HepG2 (cell line): Measurements from ENCODE around the gene DPEP3. TPM values are rescaled to one million over a fixed set of nuclear protein-coding genes. Genes with fewer than 3 reads are reported as not detected.

Source experiments
- MIER3 ChIP-seq: IDR thresholded peaks from 2 replicates; pipeline ENCODE4 v1.6.1; 2016; ENCODE audit warnings: missing compliant biosample characterization, borderline replicate concordance
- NFE2L1 ChIP-seq: sonication (generic); formaldehyde crosslinking; IDR thresholded peaks from 2 replicates; pipeline ENCODE4 v1.4.0; 2020; ENCODE audit warnings: missing genetic modification reagents, mild to moderate bottlenecking, borderline replicate concordance
- NR2F2 ChIP-seq: IDR thresholded peaks from 2 replicates; pipeline ENCODE4 v1.6.1; 2012; ENCODE audit warnings: low read depth, inconsistent platforms, borderline replicate concordance
- PHF21A ChIP-seq: sonication (generic); formaldehyde crosslinking; IDR thresholded peaks from 2 replicates; pipeline ENCODE4 v1.5.0; 2020; ENCODE audit warnings: mild to moderate bottlenecking, missing genetic modification reagents
- SKI ChIP-seq: fragments of 450-650 bp; IDR thresholded peaks from one replicate; pipeline ENCODE4 v1.6.1; 2018; ENCODE audit warnings: mild to moderate bottlenecking; ENCODE audit not compliant: partially characterized antibody
- SPEN ChIP-seq: sonication (generic); formaldehyde crosslinking; IDR thresholded peaks from 2 replicates; pipeline ENCODE4 v1.5.1; 2020; ENCODE audit warnings: low read depth, mild to moderate bottlenecking, missing genetic modification reagents
- ZNF136 ChIP-seq: sonication (generic); formaldehyde crosslinking; IDR thresholded peaks from 2 replicates; pipeline ENCODE4 v1.8.1; 2022; ENCODE audit warnings: low read depth, mild to moderate bottlenecking, moderate library complexity, missing genetic modification reagents
- ZNF546 ChIP-seq: sonication (generic); formaldehyde crosslinking; conservative IDR thresholded peaks from 2 replicates; pipeline ENCODE4 v1.8.1; 2023; ENCODE audit warnings: mild to moderate bottlenecking, missing genetic modification reagents
- ZNF550 ChIP-seq: sonication (generic); formaldehyde crosslinking; IDR thresholded peaks from 2 replicates; pipeline ENCODE4 v1.4.0; 2020; ENCODE audit warnings: mild to moderate bottlenecking, missing genetic modification reagents, borderline replicate concordance
- ZSCAN20 ChIP-seq: sonication (generic); formaldehyde crosslinking; IDR thresholded peaks from 2 replicates; pipeline ENCODE4 v1.4.0; 2020; ENCODE audit warnings: missing genetic modification reagents, mild to moderate bottlenecking, borderline replicate concordance
- polyA plus RNA-seq, 8 experiments: library from polyadenylated mRNA; depleted of rRNA in 3 of 8; stranded (reverse) in 7 of 8; unstranded in 1 of 8; fragments of >200 nt; fragmentation: Illumina TruSeq in 4 of 8; extraction: Trizol in 4 of 8; gene quantifications; 2 replicates each; pipeline versions ENCODE4 v1.2.1 to v1.2.3, GENCODE V29; 2011 to 2016; ENCODE audit warnings: low read depth in 4 of 8, missing spikeins in 1 of 8, mixed read lengths in 1 of 8; ENCODE audit not compliant: insufficient read depth in 1 of 8
- total RNA-seq, 5 experiments: library from RNA; depleted of rRNA; stranded (reverse); fragments of >200 nt; fragmentation: Illumina TruSeq; extraction: Trizol; gene quantifications; 2 replicates each; pipeline ENCODE4 v1.2.3, GENCODE V29; 2016; ENCODE audit warnings: low read depth in 1 of 5
- TF ChIP-seq, protein P1 (sequence below): IDR thresholded peaks from 2 replicates; pipeline ENCODE4 v1.4.0; 2020; ENCODE audit warnings: mild to moderate bottlenecking, missing genetic modification reagents
- TF ChIP-seq, protein P2 (sequence below): sonication (generic); formaldehyde crosslinking; IDR thresholded peaks from 2 replicates; pipeline ENCODE4 v1.5.0; 2020; ENCODE audit warnings: missing genetic modification reagents, mild to moderate bottlenecking, borderline replicate concordance
- TF ChIP-seq, protein P3 (sequence below): sonication (generic); formaldehyde crosslinking; IDR thresholded peaks from 2 replicates; pipeline ENCODE4 v1.8.0; 2022; ENCODE audit warnings: mild to moderate bottlenecking, missing genetic modification reagents; ENCODE audit not compliant: insufficient replicate concordance
- TF ChIP-seq, protein P4 (sequence below): sonication (generic); formaldehyde crosslinking; IDR thresholded peaks from 2 replicates; pipeline ENCODE4 v1.4.0; 2020; ENCODE audit warnings: mild to moderate bottlenecking, missing genetic modification reagents, borderline replicate concordance
- TF ChIP-seq, protein P5 (sequence below): sonication (generic); formaldehyde crosslinking; IDR thresholded peaks from 2 replicates; pipeline ENCODE4 v1.4.0; 2020; ENCODE audit warnings: missing genetic modification reagents

DPEP3 gene
- total and polyA plus RNA-seq, 2 of the 13 experiments (the other 11 are each of a cell fraction or from before 2014, with no cell fraction given): not detected

DNA sequence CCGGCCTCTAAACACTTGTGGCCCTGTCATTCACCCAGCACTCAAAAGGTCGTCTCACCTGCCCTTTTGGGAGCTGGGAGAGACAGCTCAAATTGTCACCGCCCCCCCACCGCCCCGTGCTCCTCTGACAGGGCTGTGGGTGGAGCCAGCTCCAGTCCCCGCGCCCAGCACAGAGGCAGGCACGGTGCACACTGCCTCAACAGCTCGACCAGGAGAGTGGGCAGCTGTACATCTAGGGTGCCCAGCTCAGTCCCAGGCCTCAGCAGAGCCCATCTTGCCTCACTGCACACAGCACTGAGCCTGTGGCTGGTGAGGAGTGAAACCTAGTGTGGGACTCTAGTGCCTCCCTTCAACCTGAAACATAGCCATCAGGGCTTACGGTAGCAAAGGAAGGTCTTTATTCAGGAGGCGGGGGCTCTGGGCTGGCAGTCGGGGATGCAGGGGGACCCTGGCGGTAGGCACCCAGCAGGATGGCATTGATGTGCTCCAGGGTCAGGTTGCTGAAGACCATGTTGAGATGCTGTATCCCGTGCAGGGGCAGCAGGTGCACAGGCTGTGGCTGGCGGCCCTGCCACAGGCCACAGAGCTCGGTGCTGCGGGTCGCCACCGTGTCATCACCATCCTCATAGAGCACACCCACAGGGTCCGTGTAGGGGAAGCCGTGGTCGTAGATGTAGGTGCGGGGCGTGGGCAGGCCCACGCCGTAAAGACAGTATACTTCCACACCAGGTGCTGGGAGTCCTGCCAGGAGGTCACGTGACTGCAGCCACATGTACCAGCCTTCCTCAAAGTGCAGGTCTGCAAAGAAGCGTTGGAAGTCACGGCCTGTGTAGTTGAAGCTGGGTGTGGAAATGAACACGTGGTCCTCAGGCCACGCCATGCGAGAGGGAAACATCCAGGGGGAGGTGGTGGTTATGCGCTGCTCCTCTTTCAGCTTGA lies 40.5 kb downstream of the DPEP3 start (continued):
- TF ChIP-seq, protein P1, sequence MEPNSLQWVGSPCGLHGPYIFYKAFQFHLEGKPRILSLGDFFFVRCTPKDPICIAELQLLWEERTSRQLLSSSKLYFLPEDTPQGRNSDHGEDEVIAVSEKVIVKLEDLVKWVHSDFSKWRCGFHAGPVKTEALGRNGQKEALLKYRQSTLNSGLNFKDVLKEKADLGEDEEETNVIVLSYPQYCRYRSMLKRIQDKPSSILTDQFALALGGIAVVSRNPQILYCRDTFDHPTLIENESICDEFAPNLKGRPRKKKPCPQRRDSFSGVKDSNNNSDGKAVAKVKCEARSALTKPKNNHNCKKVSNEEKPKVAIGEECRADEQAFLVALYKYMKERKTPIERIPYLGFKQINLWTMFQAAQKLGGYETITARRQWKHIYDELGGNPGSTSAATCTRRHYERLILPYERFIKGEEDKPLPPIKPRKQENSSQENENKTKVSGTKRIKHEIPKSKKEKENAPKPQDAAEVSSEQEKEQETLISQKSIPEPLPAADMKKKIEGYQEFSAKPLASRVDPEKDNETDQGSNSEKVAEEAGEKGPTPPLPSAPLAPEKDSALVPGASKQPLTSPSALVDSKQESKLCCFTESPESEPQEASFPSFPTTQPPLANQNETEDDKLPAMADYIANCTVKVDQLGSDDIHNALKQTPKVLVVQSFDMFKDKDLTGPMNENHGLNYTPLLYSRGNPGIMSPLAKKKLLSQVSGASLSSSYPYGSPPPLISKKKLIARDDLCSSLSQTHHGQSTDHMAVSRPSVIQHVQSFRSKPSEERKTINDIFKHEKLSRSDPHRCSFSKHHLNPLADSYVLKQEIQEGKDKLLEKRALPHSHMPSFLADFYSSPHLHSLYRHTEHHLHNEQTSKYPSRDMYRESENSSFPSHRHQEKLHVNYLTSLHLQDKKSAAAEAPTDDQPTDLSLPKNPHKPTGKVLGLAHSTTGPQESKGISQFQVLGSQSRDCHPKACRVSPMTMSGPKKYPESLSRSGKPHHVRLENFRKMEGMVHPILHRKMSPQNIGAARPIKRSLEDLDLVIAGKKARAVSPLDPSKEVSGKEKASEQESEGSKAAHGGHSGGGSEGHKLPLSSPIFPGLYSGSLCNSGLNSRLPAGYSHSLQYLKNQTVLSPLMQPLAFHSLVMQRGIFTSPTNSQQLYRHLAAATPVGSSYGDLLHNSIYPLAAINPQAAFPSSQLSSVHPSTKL (CRISPR knock-in tag): no peak
- no peak for TF ChIP-seq NR2F2
- TF ChIP-seq, protein P2, sequence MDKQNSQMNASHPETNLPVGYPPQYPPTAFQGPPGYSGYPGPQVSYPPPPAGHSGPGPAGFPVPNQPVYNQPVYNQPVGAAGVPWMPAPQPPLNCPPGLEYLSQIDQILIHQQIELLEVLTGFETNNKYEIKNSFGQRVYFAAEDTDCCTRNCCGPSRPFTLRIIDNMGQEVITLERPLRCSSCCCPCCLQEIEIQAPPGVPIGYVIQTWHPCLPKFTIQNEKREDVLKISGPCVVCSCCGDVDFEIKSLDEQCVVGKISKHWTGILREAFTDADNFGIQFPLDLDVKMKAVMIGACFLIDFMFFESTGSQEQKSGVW (CRISPR knock-in tag): no peak
- no peak for TF ChIP-seq ZNF550 (CRISPR knock-in tag)
- TF ChIP-seq MIER3 (CRISPR knock-in tag): no peak
- TF ChIP-seq ZSCAN20 (CRISPR knock-in tag): no peak
- no peak for TF ChIP-seq PHF21A (CRISPR knock-in tag)
- TF ChIP-seq ZNF136 (CRISPR knock-in tag): no peak; the same call in 1 of the 2 replicates
- no peak for TF ChIP-seq SPEN (CRISPR knock-in tag)
- TF ChIP-seq, protein P3, sequence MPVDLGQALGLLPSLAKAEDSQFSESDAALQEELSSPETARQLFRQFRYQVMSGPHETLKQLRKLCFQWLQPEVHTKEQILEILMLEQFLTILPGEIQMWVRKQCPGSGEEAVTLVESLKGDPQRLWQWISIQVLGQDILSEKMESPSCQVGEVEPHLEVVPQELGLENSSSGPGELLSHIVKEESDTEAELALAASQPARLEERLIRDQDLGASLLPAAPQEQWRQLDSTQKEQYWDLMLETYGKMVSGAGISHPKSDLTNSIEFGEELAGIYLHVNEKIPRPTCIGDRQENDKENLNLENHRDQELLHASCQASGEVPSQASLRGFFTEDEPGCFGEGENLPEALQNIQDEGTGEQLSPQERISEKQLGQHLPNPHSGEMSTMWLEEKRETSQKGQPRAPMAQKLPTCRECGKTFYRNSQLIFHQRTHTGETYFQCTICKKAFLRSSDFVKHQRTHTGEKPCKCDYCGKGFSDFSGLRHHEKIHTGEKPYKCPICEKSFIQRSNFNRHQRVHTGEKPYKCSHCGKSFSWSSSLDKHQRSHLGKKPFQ (CRISPR knock-in tag): no peak
- no peak for TF ChIP-seq ZNF546 (CRISPR knock-in tag)
- TF ChIP-seq, protein P4, sequence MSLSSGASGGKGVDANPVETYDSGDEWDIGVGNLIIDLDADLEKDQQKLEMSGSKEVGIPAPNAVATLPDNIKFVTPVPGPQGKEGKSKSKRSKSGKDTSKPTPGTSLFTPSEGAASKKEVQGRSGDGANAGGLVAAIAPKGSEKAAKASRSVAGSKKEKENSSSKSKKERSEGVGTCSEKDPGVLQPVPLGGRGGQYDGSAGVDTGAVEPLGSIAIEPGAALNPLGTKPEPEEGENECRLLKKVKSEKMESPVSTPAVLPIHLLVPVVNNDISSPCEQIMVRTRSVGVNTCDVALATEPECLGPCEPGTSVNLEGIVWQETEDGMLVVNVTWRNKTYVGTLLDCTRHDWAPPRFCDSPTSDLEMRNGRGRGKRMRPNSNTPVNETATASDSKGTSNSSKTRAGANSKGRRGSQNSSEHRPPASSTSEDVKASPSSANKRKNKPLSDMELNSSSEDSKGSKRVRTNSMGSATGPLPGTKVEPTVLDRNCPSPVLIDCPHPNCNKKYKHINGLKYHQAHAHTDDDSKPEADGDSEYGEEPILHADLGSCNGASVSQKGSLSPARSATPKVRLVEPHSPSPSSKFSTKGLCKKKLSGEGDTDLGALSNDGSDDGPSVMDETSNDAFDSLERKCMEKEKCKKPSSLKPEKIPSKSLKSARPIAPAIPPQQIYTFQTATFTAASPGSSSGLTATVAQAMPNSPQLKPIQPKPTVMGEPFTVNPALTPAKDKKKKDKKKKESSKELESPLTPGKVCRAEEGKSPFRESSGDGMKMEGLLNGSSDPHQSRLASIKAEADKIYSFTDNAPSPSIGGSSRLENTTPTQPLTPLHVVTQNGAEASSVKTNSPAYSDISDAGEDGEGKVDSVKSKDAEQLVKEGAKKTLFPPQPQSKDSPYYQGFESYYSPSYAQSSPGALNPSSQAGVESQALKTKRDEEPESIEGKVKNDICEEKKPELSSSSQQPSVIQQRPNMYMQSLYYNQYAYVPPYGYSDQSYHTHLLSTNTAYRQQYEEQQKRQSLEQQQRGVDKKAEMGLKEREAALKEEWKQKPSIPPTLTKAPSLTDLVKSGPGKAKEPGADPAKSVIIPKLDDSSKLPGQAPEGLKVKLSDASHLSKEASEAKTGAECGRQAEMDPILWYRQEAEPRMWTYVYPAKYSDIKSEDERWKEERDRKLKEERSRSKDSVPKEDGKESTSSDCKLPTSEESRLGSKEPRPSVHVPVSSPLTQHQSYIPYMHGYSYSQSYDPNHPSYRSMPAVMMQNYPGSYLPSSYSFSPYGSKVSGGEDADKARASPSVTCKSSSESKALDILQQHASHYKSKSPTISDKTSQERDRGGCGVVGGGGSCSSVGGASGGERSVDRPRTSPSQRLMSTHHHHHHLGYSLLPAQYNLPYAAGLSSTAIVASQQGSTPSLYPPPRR (CRISPR knock-in tag): no peak
- 0 out of 2 replicates have a peak, but pooled peaks have one; percentile 58 for TF ChIP-seq NFE2L1 (CRISPR knock-in tag)
- TF ChIP-seq, protein P5, sequence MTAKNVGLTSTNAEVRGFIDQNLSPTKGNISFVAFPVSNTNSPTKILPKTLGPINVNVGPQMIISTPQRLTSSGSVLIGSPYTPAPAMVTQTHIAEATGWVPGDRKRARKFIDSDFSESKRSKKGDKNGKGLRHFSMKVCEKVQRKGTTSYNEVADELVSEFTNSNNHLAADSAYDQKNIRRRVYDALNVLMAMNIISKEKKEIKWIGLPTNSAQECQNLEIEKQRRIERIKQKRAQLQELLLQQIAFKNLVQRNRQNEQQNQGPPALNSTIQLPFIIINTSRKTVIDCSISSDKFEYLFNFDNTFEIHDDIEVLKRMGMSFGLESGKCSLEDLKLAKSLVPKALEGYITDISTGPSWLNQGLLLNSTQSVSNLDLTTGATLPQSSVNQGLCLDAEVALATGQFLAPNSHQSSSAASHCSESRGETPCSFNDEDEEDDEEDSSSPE (CRISPR knock-in tag): no peak
- no peak for TF ChIP-seq SKI
